H1 (cell line): ENCODE results near the gene ABCA2.

Source experiments
- CTCF ChIP-seq, 3 experiments: IDR thresholded peaks; 1 replicate in 2 of 3; 2 replicates in 1 of 3; pipeline versions ENCODE4 v1.5.1 to v1.6.1; 2011; ENCODE audit warnings: low read length in 3 of 3, mild to moderate bottlenecking in 3 of 3, inconsistent platforms in 2 of 3, low read depth in 1 of 3, moderate library complexity in 1 of 3; ENCODE audit not compliant: insufficient read depth in 1 of 3; ENCODE audit errors: control extremely low read depth in 1 of 3
- EP300 ChIP-seq, 2 experiments: IDR thresholded peaks; 1 replicate in 1 of 2; 2 replicates in 1 of 2; pipeline ENCODE4 v1.6.1; 2011 to 2012; ENCODE audit warnings: low read depth in 2 of 2, low read length in 2 of 2, mild to moderate bottlenecking in 2 of 2, borderline replicate concordance in 1 of 2, inconsistent platforms in 1 of 2, moderate library complexity in 1 of 2
- YY1 ChIP-seq: IDR thresholded peaks from 2 replicates; pipeline ENCODE4 v1.6.1; 2011; ENCODE audit warnings: low read depth, mild to moderate bottlenecking, low read length

GRCh38 chr9:137019891-137020683 lies 8.0 kb downstream of the ABCA2 start:
- no peak for TF ChIP-seq CTCF (IDR thresholded peaks at IDR 0.05; ENCODE audit: control extremely low read depth in 1 of 3, insufficient read depth in 1 of 3, low read depth in 1 of 3, low read length in 3 of 3)
- no peak for TF ChIP-seq EP300 (IDR thresholded peaks at IDR 0.05; ENCODE audit: borderline replicate concordance in 1 of 2, low read depth in 2 of 2, low read length in 2 of 2)
- TF ChIP-seq YY1 = no peak
